Caki2 (cell line): ENCODE data around the gene CENPT. TPM values are rescaled to one million over a fixed set of nuclear protein-coding genes. Genes with fewer than 3 reads are reported as not detected.

Experiments
- DNase-seq: peaks from one replicate; pipeline ENCODE4 v3.0.0-alpha.2; 2015; ENCODE audit warnings: low read depth
- in situ Hi-C: cut with HindIII; loops from 2 replicates; pipeline ENCODE4 v1.10.0; 2016; ENCODE audit warnings: low sequenced_read_pairs, low pct_unique_long_range_greater_than_20kb, mixed read lengths
- total RNA-seq: library from RNA; depleted of rRNA; stranded (reverse); fragments of >200 nt; shearing (Covaris generic); gene quantifications from 2 replicates; pipeline ENCODE4 v1.2.3, GENCODE V29; 2014; ENCODE audit warnings: low replicate concordance; rRNA removed

The CENPT gene
- total RNA-seq, 1 experiment from 2014 or later, result 24.4 TPM

- in situ Hi-C loops, result no loop called here
These were observed 51.3 kb downstream of the CENPT start for GRCh38 chr16:67796099-67796718.

GRCh38 chr16:67790071-67790470 is 57.4 kb downstream of the CENPT start:
- in situ Hi-C loops, result no loop called here
- no peak for DNase-seq

More at GRCh38 chr16:67796099-67796718, 51.3 kb downstream of the CENPT start:
- DNase-seq, result no peak

- in situ Hi-C loops, result no loop called here
- DNase-seq, result no peak
These were observed 61.0 kb downstream of the CENPT start for GRCh38 chr16:67786491-67786890.

- DNase-seq, result no peak
- in situ Hi-C loops, result no loop called here
These were observed 64.2 kb downstream of the CENPT start for GRCh38 chr16:67783353-67783725.

- in situ Hi-C loops, result no loop called here
- DNase-seq, result no peak
These were observed 64.7 kb downstream of the CENPT start for GRCh38 chr16:67782567-67783352.

GRCh38 chr16:67781565-67781921 is 66.0 kb downstream of the CENPT start:
- no peak for DNase-seq
- in situ Hi-C loops, result no loop called here

GRCh38 chr16:67780847-67781564 is 66.5 kb downstream of the CENPT start:
- no peak for DNase-seq
- in situ Hi-C loops, result no loop called here

GRCh38 chr16:67779256-67780014 is 68.1 kb downstream of the CENPT start:
- no peak for DNase-seq
- in situ Hi-C loops, result no loop called here

Other genes starting within 250 kb of the CENPT start
- gene CARMIL2, start 202.5 kb downstream of the CENPT start, total RNA-seq, result 1.1 TPM in 1 of 2 replicates, not detected in the other
- gene ACD, start 187.4 kb downstream of the CENPT start, total RNA-seq, result 20.7 and 33.9 TPM in 2 replicates
- gene PARD6A, start 186.7 kb downstream of the CENPT start, total RNA-seq, result 5.3 and 7.2 TPM in 2 replicates
- 0.47 TPM in 1 of 2 replicates, not detected in the other for gene ENKD1, start 180.9 kb downstream of the CENPT start, total RNA-seq
- gene C16orf86, start 180.9 kb downstream of the CENPT start, total RNA-seq, result not detected in 2 replicates
- gene GFOD2, start 128.4 kb downstream of the CENPT start, total RNA-seq, result 13.5 and 15.7 TPM in 2 replicates
- 2.9 and 3.7 TPM in 2 replicates for gene RANBP10, start 41.1 kb downstream of the CENPT start, total RNA-seq
- 0.20 and 0.38 TPM in 2 replicates for gene TSNAXIP1, start 40.8 kb downstream of the CENPT start, total RNA-seq
- 42.3 and 56.6 TPM in 2 replicates for gene THAP11, start 5.4 kb downstream of the CENPT start, total RNA-seq
- 240 and 242 TPM in 2 replicates for gene NUTF2, start 760 bp downstream of the CENPT start, total RNA-seq
- gene EDC4, start 25.4 kb upstream of the CENPT start, total RNA-seq, result 43.7 and 46.6 TPM in 2 replicates
- gene NRN1L, start 37.2 kb upstream of the CENPT start, total RNA-seq, result 0.84 and 23.3 TPM in 2 replicates
- gene PSKH1, start 45.6 kb upstream of the CENPT start, total RNA-seq, result 18.0 and 25.9 TPM in 2 replicates
- 1.1 TPM in 1 of 2 replicates, not detected in the other for gene CTRL, start 84.2 kb upstream of the CENPT start, total RNA-seq
- gene PSMB10, start 89.2 kb upstream of the CENPT start, total RNA-seq, result 28.8 and 62.9 TPM in 2 replicates
- 1.7 and 4.6 TPM in 2 replicates for gene LCAT, start 96.4 kb upstream of the CENPT start, total RNA-seq
- gene SLC12A4, start 120.9 kb upstream of the CENPT start, total RNA-seq, result 19.8 and 49.8 TPM in 2 replicates
- not detected in 2 replicates for gene DPEP3, start 132.8 kb upstream of the CENPT start, total RNA-seq
- gene DPEP2, start 151.8 kb upstream of the CENPT start, total RNA-seq, result not detected in 2 replicates
- not detected in 2 replicates for gene DPEP2NB, start 168.2 kb upstream of the CENPT start, total RNA-seq
- gene DDX28, start 175.5 kb upstream of the CENPT start, total RNA-seq, result 21.6 and 28.9 TPM in 2 replicates
- 17.5 and 29.2 TPM in 2 replicates for gene DUS2, start 175.6 kb upstream of the CENPT start, total RNA-seq
- gene NFATC3, start 237.7 kb upstream of the CENPT start, total RNA-seq, result 15.9 and 20.6 TPM in 2 replicates